Suppressor macrophage treated with lipopolysaccharide for 4 hours (primary cell): ENCODE measurements around the gene DVL3.
A peak's percentile ranks its signal among the peaks of the same experiment; 100 is the strongest.

Experiments
- DNase-seq: peaks from one replicate; pipeline ENCODE4 v3.0.0-alpha.2; 2020

Gene DVL3

DNA sequence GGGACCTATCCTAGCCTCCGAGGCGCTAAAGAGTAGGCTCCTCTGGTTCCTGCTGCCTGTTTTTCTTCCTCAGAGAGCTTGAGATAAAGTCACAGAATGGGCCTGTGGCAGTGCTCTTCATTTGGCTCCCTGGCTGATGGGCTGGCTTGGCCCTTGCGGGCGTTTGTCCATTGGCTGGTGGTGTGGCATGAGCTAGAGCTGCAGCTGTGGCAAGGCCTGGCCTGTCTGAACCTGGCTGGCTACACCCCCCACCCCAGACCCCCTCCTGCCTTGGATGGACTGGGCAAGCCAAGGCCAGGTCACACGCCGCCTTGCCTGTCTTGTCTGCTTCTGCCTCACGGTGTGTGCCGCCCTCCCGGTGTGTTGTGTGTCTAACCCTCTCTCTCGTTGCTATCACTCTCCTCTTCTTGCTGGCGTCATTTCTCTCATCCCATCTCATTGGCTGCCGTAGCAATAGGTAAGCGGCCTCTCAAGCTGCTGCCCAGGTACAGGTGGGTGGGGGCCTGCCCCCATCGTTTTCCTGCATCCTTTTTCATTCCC, 22.7 kb downstream of the DVL3 start:
- no peak for DNase-seq

DNA sequence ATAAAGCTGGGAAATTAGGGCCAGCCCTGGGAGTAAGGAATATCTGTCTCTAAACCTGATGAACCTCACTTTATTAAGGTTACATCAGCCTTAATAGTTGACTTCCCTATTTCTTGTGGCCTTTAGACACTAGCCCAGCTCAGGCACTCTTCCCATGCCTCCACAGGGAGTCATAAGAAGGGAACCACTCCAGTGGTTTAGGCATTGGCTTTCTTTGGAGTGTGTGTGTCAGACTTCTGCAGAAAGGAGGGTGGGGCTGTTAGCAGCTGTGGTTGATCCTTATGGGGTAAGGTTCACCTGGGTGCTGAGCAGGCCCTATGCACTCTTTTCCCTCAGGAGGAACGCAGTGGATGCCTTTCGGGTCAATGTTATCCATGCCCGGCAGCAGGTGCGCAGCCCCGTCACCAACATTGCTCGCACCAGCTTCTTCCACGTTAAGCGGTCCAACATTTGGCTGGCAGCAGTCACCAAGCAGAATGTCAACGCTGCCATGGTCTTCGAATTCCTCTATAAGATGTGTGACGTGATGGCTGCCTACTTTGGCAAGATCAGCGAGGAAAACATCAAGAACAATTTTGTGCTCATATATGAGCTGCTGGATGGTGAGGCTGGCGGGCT, 23.5 kb downstream of the DVL3 start:
- peak; percentile 65 for DNase-seq

DNA sequence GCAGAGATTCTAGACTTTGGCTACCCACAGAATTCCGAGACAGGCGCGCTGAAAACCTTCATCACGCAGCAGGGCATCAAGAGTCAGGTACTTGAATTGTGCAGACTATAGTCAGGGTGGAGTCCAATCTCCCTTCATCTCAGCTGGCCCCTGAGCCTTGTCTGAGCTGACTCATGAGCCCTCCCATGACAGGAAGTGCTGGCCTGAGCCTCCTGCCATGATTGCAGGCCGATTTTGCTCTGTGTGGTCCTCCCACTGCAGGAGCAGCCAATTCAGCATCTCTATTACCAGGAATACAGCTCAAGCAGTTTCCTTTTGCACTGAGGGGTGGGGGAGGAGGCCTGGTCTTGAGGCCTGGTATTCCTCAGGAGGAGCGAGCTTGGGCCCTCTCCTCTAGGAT, 25.0 kb downstream of the DVL3 start:
- peak; percentile 51 for DNase-seq

DNA sequence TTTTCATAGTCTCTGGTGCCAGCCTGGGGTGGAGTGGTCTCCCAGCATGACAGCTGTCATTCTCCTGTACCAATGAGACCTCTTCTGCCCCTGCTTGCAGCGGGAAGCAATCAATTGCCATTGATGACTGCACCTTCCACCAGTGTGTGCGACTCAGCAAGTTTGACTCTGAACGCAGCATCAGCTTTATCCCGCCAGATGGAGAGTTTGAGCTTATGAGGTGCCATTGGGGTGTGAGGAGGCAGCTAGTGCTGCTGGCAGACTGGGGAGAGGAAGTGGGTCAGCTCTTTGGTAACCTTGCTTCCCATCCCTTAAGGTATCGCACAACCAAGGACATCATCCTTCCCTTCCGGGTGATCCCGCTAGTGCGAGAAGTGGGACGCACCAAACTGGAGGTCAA, 26.4 kb downstream of the DVL3 start:
- no peak for DNase-seq

DNA sequence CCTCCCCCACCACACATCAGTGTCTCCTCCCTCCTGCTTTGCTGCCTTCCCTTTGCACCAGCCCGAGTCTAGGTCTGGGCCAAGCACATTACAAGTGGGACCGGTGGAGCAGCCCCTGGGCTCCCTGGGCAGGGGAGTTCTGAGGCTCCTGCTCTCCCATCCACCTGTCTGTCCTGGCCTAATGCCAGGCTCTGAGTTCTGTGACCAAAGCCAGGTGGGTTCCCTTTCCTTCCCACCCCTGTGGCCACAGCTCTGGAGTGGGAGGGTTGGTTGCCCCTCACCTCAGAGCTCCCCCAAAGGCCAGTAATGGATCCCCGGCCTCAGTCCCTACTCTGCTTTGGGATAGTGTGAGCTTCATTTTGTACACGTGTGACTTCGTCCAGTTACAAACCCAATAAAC, 28.5 kb downstream of the DVL3 start:
- no peak for DNase-seq

DNA sequence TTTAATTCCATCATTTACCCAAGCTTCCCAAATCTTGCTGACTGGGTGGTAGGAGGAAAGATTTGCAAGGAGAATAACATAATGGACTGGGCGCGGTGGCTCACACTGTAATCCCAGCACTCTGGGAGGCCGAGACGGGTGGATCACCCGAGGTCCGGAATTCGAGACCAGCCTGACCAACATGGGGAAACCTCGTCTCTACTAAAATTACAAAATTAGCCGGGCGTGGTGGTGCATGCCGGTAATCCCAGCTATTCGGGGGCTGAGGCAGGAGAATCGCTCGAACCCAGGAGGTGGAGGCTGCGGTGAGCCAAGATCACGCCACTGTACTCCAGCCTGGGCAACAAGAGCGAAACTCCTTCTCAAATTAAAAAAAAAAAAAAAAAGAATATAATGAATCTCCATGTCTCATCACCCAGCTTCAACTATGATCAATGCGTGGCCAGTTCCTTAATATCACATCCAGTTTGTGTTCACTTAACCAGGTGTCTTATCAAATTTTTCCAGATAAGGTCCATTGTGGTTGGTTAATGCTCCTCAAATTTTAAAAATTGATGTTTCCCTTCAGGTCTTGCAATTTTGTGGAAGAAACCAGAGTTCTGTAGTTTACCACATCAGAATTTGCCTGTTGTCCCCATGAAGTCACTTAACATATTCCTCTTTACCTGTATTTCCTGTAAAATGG, 29.5 kb downstream of the DVL3 start:
- no peak for DNase-seq

DNA sequence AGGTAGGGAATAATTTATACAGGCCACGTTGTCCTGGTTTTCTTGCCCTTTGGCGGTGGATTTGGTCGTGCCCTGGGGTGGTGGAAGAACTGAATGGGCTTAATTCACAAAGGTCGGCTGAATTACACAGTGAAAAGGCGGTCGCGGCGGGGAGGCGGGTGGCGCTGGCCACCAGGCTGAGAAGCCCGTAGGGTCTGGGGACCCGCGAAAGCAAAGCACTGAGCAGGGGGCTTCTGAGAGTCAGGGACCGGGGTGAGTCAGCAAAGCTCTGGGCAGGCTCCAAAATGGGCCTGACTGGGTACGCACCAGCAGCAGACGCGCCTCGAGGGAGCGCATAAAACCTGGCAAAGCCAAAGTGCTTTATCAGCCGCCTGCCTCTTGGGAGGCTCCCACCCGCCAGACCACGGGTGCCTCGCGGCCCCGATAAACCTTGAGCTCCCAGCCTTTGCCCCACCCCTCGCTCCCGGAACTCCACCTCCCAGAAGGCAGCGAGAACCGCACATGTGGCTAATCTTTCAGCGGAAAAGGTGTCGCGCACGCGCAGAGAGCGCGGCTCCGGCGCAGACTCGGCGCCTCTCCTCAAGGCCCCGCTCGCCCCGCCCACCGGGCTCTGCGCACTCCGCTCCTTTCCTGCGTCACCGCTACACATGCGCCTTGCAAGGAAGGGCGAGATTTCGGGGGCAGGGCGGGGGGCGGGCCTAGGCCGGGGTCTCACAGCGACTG, 30.4 kb downstream of the DVL3 start:
- DNase-seq = peak; percentile 100

DNA sequence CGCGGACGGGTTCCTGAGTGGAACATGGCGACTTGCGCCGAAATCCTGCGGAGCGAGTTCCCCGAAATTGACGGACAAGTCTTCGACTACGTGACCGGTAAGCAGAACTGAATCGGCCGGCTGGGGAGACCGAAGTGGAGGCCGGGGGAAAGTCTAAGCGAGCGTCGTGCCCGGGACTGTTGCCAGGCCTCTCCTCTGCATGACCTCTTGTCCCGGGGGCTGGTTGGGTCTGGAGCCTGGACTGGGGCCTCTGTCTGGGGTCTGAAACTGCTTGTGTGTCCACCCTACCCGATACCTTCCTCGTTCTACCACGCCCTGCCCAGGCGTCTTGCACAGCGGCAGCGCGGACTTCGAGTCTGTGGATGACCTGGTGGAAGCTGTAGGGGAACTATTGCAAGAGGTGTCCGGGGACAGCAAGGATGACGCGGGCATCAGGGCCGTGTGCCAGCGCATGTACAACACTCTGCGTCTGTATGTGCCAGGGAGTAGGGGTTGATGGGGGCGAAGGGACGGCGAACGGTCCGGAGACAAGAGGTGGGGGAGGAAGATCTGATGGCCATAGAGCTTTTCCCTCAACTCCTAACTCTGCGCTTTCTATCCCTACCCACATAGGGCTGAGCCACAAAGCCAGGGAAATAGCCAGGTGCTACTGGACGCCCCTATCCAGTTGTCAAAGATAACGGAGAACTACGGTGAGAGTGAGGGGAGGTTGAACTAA, 31.2 kb downstream of the DVL3 start, which contains the start of gene ABCF3:
Gene ABCF3, plus strand, starts transcription at position 16 of the 718 bp plus-strand sequence. Its CDS starts 9 bp downstream, at position 25.
- peak; percentile 51 for DNase-seq

DNA sequence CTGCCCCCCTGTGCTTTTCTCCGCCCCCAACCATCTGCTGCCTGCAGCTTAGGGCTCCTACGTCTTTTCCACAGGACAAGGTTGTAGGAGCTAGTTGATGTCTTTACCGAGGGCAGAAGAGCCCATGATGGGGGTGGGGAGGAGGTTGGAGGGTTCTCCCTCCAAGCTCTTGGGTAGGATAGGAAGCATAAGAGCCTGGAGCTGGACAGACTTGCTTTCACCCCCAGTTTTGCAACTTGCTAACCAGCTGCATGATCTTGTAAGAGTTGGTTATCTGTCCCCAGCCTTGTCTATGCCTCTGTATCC, 31.7 kb downstream of the DVL3 start:
- no peak for DNase-seq

DNA sequence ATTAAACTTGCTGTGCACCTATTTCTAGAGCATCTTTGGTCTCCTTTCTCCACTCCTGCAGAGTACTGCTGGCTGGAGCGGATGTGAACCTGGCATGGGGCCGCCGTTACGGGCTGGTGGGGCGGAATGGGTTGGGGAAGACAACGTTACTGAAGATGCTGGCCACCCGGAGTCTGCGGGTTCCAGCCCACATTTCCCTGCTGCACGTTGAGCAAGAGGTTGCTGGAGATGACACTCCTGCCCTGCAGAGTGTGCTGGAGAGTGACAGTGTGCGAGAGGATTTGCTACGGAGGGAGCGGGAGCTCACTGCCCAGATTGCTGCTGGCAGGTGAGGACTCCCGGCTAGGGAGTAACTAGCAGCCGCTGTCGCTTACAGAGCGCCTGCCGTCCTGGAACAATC, 32.9 kb downstream of the DVL3 start:
- DNase-seq = no peak

DNA sequence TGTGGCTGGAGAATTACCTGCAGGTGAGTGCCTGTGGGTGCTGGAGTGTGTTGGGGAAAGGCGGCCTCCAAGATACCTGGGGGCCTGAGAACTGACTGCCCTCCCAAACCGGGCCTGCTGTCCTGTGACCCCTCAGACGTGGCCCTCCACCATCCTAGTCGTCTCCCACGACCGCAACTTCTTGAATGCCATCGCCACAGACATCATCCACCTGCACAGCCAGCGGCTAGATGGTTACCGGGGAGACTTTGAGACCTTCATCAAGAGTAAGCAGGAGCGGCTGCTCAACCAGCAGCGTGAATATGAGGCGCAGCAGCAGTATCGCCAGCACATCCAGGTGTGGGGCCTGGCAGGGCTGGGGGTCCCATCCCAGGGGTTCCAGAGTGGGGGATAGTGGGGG, 34.2 kb downstream of the DVL3 start:
- DNase-seq = no peak

DNA sequence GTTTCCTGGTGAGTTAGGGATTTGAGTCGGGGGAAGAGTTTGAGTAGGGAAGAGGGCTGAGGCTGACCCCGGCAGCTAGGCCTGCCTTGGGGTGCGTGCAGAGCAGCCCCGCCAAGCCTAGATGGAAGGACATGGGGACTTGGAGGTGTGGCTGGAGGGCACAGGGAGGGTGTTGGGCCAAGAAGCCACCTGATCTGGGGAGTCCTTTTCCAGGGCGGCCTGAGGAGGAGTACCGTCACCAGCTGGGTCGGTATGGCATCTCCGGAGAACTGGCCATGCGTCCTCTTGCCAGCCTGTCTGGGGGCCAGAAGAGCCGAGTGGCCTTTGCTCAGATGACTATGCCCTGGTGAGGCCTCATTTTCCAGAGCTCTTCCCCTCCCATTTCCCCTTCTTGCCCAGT, 37.7 kb downstream of the DVL3 start:
- no peak for DNase-seq

DNA sequence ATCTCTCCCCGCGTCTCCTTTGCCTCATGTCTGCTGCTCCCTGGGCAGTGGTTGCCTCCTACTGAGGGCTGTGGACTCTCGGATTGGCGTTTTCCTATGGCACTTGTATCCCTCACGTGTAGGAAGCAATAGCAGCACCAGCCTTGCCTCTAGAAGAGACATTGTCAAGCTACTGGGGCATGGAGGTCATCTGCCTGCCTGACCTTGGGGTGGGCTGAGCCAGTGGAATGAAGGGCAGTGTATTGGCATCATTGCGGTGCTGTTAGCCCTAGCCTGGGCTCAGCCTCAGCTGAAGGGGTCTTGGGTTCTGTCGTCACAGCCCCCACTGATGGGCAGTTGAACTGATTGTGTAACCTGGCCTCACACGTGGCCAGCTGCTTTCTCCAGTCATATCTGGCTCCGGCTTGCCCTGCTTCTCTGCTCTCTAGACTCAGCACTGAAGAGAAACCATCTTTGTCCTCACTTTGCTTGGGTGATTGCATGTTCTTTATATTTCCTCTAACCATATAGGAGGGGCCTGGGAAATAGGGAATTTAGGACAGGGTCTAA, 38.9 kb downstream of the DVL3 start:
- DNase-seq = no peak

DNA sequence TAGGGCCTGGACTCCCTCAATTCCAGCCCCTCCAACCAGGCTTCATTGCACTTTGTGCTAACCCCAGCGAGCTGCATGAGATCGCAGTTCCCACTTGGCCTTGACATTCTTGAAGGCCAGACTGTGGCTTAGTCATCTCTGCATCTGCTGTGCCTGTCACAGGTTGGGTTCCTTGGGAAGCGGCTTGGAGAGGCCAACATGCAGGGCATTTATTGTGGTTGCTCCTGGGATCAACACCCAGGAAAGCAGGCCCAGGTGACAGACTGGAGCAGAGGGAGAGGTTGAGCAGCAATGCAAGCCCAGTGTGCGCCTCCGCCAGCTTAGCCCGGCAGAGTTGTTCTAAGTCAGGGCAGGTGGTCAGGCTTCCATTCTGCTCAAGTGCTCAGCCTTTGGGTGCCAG, 41.4 kb downstream of the DVL3 start:
- DNase-seq = no peak

DNA sequence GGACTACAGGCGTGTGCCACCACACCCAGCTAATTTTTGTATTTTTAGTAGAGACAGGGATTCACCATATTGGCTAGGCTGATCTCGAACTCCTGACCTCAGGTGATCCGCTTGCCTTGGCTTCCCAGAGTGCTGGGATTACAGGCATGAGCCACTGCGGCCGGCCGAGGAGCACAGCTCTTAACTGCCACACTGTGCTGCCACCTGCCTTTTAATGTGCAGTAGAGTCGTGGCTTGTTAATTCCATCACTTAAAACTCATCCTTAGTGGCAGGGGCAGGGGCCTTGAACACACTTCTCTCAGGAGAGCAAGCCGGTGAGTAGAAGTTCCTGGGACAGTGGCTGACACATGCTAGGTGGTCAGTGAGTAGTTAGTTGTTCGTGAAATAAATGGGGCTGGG, 43.3 kb downstream of the DVL3 start:
- no peak for DNase-seq

DNA sequence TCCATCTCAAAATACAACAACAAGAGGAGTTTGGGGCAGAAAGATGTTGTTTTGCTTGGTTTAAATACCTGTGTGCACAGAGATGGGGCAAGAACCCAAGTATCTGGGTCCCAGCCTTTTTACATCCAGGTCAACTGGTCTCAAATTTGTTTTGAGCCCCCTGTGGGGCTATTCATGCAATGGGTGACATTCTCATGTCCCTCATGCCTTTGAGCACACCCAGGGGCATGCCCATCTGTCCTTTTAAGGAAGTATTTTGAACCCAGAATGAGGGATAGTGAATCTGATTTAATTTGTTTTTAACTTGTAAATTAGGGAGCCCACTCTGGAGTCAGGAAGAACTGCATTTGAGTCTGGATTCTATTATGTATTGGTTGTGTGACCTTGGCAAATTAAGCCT, 45.6 kb downstream of the DVL3 start:
- DNase-seq = no peak

DNA sequence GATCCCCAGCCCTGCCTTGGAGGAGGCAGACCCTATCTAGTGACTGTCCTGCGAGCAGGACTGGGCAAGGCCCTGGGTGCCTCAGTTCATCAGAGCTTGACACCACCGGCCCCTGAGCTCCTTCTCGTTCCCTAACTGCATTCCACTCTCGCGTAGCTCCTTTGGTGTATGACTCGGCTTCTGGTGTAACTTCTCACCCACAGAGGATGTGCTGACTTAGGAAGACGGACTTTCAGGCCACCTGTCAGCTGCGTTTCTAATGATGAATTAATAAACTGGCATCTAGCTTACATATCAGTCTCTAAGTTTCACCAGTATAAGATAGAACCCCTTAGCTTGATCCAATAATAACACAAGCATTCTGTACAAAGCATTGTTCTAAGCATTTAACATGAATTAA, 48.3 kb downstream of the DVL3 start:
- DNase-seq = no peak

DNA sequence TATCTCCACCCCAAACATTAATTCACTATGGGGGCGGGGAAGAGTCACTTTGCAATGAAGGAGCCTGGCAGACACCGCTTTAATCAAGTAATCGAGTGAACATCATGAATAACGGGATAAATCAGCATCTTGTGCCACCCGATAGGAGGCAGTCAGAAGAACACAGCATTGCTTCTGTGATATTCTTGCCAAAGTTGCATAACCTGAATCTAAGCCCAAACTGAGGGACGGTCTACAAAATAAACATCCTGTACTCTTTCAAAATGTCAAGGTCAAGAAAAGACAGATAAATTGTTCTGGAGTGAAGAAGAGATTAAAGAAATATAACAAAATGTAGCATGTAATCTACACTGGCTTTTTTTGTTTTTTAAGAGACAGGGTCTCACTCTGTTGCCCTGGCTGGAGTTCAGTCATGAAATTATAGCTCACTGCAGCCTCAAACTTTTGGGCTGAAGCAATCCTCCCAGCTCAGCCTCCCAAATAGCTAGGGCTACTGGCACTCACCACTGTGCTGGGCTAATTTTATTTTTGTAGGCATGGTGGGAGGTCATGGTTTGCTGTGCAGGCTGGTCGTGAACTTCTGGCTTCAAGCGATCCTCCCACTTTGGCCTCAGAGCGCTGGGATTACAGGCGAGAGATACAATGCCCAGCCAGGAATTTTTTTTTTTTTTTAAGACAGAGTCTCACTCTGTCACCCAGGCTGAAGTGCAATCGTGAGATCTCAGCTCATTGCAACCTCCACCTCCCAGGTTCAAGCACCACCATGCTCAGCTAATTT, 54.2 kb downstream of the DVL3 start:
- DNase-seq = no peak

DNA sequence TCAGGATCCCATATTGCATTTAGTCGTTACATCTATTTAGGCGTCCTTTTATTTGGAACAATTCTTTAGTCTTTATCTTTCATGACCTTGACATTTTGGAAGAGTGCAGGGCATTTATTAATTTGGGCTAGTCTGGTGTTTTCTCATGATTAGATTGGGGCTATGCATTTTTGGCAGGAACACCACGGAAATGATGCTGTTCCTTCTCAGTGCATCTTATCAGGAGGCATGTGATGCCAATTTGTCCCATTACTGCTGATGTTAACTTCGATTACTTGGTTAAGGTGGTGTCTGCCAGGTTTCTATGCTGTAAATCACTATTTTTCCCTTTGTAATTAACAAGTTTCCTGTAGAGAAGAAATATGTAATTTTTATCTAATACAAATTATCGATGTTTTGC, 56.1 kb downstream of the DVL3 start:
- no peak for DNase-seq

DNA sequence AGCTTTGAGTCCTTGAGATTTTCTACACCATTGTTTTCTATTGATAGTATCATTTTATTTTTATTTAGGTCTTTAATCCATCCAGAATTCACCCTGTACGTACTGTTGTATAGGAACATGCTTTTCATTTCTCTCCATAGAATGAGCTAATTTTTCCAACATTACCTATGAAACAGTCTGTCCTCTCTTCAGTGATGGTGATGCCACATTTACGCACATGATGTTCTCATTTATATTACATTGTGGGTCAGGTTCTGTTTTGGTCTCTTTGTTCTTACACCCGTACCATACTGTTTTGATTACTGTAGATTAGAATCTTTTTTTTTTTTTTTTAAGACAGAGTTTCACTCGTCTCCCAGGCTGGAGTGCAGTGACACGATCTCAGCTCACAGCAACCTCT, 56.5 kb downstream of the DVL3 start:
- DNase-seq = no peak

DNA sequence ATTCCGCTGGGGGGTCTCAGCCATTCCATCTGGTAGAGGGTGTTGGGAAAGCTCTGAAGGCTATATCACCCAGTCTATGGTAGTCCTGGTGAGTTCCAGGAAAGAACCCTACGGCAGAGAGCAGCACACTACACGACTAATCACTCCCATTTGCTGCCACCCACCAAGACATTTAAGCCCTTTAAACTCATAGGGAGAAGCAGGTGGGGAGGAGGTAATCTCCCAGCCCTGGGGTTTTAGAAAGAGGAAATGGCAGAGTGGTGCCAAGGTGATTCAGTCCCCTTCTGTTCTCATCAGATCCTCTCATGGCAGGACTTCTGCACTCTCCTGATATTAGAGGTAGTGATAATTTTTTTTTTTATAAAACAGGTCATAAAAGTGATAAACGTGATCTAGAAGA, 63.6 kb downstream of the DVL3 start:
- DNase-seq = no peak

DNA sequence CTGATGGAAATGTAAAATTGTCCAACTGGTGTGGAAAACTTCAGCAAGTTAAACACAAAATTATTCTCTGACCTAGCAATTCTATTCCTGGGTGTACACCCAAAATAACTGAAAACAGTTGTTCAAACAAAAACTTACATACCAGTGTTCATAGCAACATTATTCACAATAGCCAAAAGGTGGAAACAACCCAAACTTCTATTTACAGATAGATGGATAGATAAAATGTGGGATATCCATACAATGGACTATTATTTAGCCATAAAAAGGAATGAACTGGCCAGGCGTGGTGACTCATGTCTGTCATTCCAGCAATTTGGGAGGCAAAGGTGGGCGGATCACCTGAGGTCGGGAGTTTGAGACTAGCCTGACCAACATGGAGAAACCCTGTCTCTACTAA, 67.3 kb downstream of the DVL3 start:
- DNase-seq = no peak
